Esophagus (tissue), 2 donors: Measurements from ENCODE around the gene CXCR5. TPM values are rescaled to one million over a fixed set of nuclear protein-coding genes. Genes with fewer than 3 reads are reported as not detected.

Experiments
- H3K27ac ChIP-seq, 2 donors: one replicate each; pipeline ENCODE4 v1.5.1; 2013; ENCODE audit warnings: low read depth in 2 of 2, mild to moderate bottlenecking in 2 of 2, inconsistent platforms in 1 of 2, low read length in 1 of 2, moderate library complexity in 1 of 2
- H3K27me3 ChIP-seq, 2 donors: one replicate each; pipeline ENCODE4 v1.6.1; 2013; ENCODE audit warnings: low read length in 2 of 2, control low read depth in 1 of 2, mild to moderate bottlenecking in 1 of 2; ENCODE audit not compliant: insufficient read depth in 2 of 2, control insufficient read depth in 1 of 2
- H3K36me3 ChIP-seq, 2 donors: one replicate each; pipeline ENCODE4 v1.6.1; 2013; ENCODE audit warnings: low read length in 1 of 2; ENCODE audit not compliant: control insufficient read depth in 2 of 2, insufficient read depth in 2 of 2
- H3K4me1 ChIP-seq, 2 donors: one replicate each; pipeline ENCODE4 v1.6.1; 2013; ENCODE audit warnings: low read length in 1 of 2; ENCODE audit not compliant: control insufficient read depth in 2 of 2, insufficient read depth in 2 of 2
- H3K4me3 ChIP-seq, 2 donors: one replicate each; pipeline ENCODE4 v1.5.1; 2013; ENCODE audit warnings: low read length in 2 of 2, mild to moderate bottlenecking in 2 of 2, low read depth in 1 of 2, moderate library complexity in 1 of 2
- H3K9me3 ChIP-seq, 2 donors: one replicate each; pipeline ENCODE4 v1.6.1; 2013; ENCODE audit warnings: mild to moderate bottlenecking in 2 of 2, low read depth in 1 of 2, low read length in 1 of 2, moderate library complexity in 1 of 2; ENCODE audit not compliant: control insufficient read depth in 2 of 2, insufficient read depth in 1 of 2
- WGBS, 2 donors: extraction: QIAGEN DNeasy Blood & Tissue Kit; methylation state at CpG; one replicate each; pipeline ENCODE4 v1.1.7; 2013; 5-methylcytosine and 5-hydroxymethylcytosine counted together
- polyA plus RNA-seq, 2 donors: library from polyadenylated mRNA; stranded (reverse); fragments of 200-250 nt; gene quantifications; one replicate each; pipeline ENCODE4 v1.2.3, GENCODE V29; 2013
- donor health status: healthy with polysubstance abuse.
- donor health status: Bipolar disorder and iron deficiency.

CXCR5 gene
- polyA plus RNA-seq, 2 donors = 0.11 to 0.18 TPM

DNA sequence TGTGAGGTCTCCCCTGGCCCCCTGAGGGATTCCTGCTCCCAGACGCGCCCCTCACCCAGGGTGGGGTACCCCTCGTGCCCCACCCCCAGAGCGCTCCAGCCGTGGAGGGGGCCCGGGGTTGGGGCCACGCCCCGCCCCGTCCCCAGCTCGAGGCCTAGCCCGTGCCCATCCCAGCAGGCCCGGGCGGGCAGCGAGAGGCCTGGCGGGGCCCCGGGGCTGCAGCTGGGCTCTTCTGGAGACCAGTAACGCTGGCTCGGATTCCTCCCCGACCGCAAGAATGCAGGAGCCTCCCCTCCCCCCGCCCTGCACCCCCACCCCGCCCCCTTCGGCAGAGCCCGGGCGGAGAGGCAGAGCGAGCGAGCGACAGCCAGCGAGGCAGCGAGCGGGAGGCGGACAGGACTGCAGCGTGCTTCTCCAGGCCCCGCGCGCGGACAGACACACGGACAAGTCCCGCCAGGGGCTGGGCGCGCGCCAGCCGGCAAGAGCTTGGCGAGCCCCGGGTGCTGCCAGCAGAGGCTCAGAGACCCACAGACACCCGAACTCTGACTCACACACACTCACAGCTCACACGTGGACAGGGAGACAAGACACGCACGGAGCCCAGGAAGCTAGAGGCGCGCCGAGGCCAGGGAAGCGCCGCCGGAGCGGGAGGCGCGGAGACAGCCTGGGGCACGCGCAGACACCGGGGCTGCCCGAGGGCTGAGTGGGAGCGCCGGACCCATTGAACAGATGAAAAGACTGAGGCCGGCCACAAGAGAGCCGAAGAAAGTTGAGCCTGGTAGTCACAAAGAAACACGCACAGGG is 26.8 kb downstream of the CXCR5 start:
- peak overlapping the region; percentile 30 to 35 for H3K4me3 ChIP-seq
- WGBS, 2 donors = 7 to 14% methylated on average over 53 to 67 of the region's 67 CpGs
- H3K4me1 ChIP-seq = peaks cover 24 to 57% of the 10 kb centered on the region in 2 donors
- peak overlapping the region; percentile 98 to 99 for H3K27ac ChIP-seq
- H3K9me3 ChIP-seq = no peaks in the 10 kb centered on the region
- H3K36me3 ChIP-seq = peaks cover 0 to 8% of the 10 kb centered on the region in 2 donors
- no peaks in the 10 kb centered on the region for H3K27me3 ChIP-seq

DNA sequence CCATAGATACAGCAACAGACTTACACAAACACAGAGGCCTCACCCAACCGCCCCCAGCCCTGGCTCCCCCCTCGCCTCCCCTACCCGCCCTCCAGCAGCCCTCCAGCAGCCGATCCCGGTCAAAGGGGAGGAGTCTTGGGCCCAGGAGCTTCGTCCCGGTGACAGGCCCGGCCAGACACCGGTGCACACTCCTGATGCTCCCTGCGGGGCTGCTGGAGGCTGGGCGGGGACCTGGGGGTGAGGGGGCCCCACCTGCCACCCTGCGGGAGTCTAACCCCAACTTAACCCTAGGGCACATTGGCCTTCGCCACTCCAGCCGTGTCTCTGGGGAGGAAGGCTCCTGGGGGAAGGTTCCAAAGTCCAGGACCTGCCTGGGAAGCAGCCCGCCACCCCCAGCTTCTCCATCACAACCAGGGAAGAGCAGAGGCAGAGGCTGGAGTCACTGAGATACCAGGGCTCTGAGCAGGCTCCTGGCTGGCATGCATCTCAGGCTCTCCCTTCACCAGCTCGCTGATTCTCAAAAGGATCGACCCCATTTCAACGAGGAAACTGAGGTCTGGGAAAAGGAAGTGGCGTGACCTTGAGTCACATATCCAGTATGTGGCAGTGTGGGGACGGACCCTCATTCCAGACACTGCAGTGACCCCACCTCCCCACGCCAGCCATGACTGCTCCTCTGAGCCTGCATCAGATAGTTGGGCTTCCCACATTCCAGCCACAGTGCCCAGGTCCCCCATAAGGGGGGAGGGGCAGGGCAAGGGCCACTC is 27.6 kb downstream of the CXCR5 start:
- H3K9me3 ChIP-seq = no peaks in the 10 kb centered on the region
- peaks cover 25 to 64% of the 10 kb centered on the region in 2 donors for H3K4me1 ChIP-seq
- peaks cover 0 to 7% of the 10 kb centered on the region in 2 donors for H3K36me3 ChIP-seq
- H3K27me3 ChIP-seq = no peaks in the 10 kb centered on the region
- H3K27ac ChIP-seq = peak overlapping the region; percentile 98 to 99
- peak overlapping the region; percentile 26 to 30 for H3K4me3 ChIP-seq
- WGBS, 2 donors = 15 to 19% methylated on average over 19 to 21 of the region's 21 CpGs

- 16 to 18% methylated on average over 23 of the region's 23 CpGs for WGBS, 2 donors
- H3K4me3 ChIP-seq = peak overlapping the region in 1 of 2 donors; percentile 25
Measured at GRCh38 chr11:118911880-118912741, 28.4 kb downstream of the CXCR5 start.

DNA sequence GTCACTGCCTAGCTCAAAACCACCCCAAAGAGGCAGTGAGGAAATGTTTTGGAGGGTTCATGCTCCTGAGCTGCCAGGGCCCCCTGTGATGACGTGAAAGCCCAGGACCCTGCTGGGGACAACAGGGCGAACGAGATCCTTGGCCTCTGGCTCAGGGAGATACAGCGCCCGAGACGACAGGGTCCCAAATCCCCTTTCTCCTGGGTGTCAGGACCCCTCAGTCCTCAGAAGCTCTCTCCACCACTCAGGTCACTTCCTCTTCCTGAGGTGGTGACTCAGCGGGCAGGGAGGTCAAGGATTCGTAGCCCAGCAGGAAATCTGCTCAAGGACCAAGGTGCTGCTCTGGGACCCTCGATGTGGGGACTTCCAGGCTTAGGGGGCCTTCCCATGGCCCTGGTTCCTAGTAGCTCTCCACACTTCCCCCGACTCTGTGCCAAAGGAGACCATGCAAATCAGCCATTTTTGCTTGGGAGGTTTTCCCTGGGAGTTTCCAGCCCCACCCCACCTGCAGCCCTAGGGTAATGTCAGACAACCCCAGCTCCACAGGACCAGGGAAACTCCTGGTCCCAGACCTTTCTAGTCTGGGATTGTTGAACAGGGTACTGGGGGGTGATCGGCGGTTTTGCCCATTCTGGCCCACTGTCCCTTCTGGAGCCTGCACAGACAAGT is 29.2 kb downstream of the CXCR5 start:
- WGBS, 2 donors = 20 to 26% methylated on average over 12 of the region's 12 CpGs
- H3K4me3 ChIP-seq = no peak overlapping the region
- peak overlapping the region; percentile 98 to 99 for H3K27ac ChIP-seq
- H3K4me1 ChIP-seq = peaks cover 29 to 68% of the 10 kb centered on the region in 2 donors
- H3K9me3 ChIP-seq = no peaks in the 10 kb centered on the region
- no peaks in the 10 kb centered on the region for H3K27me3 ChIP-seq
- H3K36me3 ChIP-seq = peaks cover 0 to 3% of the 10 kb centered on the region in 2 donors

More at GRCh38 chr11:118911880-118912741, 28.4 kb downstream of the CXCR5 start:
- Histone ChIP-seq H3K9me3 (no peaks in the 10 kb centered on the region), H3K27me3 (no peaks in the 10 kb centered on the region), H3K36me3 (peaks cover 0 to 7% of the 10 kb centered on the region in 2 donors), H3K27ac (peak overlapping the region; percentile 98 to 99), H3K4me1 (peaks cover 25 to 71% of the 10 kb centered on the region in 2 donors)

DNA sequence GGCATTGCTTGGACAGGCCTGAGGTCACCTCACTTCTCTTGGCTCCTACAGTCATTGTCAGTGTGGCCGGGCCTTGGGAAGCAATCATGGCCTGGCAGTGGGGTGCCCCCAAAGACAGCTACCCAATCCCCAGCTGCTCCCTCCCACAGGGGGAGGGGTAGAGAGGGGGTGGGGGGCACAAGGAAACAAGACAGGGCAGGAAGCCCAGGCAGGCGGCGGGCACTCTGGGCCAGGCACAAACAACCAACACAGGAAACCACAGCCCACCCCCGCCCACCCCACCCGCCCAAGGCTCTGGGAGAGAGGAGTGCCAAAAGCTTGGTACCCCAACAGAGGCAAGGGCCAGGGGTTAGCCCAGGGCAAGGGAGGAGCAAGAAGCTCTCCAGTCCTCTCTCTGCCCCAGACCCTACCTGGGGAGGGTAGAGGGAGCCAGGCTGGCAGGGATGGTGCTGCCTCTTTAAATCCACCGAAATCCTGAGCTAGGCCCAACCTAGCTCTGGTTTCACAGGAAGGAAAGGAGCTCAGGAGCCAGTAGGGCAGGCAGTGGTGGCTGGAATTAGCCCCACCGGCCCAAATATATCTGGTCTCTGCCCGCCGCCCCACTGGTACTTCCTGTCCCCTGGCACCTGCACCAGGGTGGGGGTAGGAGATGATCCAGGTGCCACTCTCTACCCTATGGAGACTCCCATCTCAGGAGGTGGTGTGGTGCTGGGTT is 29.9 kb downstream of the CXCR5 start:
- Histone ChIP-seq H3K4me1 (peaks cover 31 to 72% of the 10 kb centered on the region in 2 donors), H3K36me3 (no peaks in the 10 kb centered on the region), H3K4me3 (no peak overlapping the region), H3K27me3 (no peaks in the 10 kb centered on the region), H3K9me3 (no peaks in the 10 kb centered on the region), H3K27ac (peak overlapping the region; percentile 98 to 99)
- 15 to 21% methylated on average over 8 to 9 of the region's 9 CpGs for WGBS, 2 donors

DNA sequence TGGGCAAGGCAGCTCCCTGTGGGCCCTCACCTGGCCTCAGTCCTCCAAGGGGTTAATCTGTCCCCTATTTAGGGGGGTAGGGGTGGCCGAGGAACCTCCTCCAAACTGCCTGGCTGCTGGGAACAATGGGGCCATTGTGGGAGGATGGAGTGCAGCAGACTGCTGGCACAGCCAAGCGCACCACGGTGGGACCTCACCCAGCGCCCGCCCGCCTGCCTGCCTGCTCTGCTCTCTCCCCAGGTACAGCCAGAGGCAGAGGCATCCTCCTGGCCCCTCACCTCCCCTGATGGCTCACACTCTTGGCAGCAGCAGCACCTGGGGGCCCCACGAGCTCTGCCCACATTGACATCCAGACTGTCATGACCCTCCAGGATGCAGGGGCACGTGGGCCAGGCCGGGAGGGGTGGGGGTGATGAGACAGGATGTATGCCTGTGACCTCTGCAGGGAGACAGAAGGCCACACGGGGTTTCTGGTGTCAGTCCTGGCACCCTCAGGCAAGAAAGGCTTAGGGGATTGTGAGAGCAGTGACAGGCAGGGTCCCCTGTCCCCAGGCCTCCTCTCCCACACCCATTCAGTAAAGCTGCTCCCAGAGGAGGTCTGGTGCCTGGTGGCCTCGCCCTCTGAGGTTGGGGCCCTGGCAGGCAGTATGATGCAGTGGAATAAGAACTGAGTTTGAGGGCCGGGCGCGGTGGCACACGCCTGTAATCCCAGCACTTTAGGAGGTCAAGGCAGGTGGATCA is 30.7 kb downstream of the CXCR5 start:
- WGBS, 2 donors = 18 to 20% methylated on average over 11 to 15 of the region's 15 CpGs
- Histone ChIP-seq H3K36me3 (no peaks in the 10 kb centered on the region), H3K4me3 (no peak overlapping the region), H3K9me3 (no peaks in the 10 kb centered on the region), H3K27ac (peak overlapping the region; percentile 98 to 99), H3K4me1 (peaks cover 33 to 77% of the 10 kb centered on the region in 2 donors), H3K27me3 (no peaks in the 10 kb centered on the region)

DNA sequence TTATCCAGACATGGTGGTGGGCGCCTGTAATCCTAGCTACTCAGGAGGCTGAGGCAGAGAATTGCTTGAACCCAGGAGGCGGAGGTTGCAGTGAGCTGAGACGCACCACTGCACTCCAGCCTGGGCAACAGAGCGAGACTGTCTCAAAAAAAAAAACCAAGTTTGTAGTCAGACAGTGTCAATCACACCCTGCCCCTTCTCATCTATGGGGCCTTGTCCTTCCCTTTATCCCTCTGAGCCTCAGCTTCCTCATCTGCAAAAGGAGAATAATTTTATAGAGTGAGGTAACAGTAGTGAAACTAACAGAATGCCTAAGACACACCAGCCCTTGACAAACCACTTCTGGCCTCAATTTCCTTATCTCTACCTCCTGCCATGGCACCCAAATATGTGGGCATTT is 31.3 kb downstream of the CXCR5 start:
- H3K27ac ChIP-seq = peak overlapping the region; percentile 98 to 99
- no peaks in the 10 kb centered on the region for H3K27me3 ChIP-seq
- H3K36me3 ChIP-seq = no peaks in the 10 kb centered on the region
- 71 to 74% methylated on average over 4 of the region's 4 CpGs for WGBS, 2 donors
- peaks cover 37 to 77% of the 10 kb centered on the region in 2 donors for H3K4me1 ChIP-seq
- H3K9me3 ChIP-seq = no peaks in the 10 kb centered on the region
- no peak overlapping the region for H3K4me3 ChIP-seq

DNA sequence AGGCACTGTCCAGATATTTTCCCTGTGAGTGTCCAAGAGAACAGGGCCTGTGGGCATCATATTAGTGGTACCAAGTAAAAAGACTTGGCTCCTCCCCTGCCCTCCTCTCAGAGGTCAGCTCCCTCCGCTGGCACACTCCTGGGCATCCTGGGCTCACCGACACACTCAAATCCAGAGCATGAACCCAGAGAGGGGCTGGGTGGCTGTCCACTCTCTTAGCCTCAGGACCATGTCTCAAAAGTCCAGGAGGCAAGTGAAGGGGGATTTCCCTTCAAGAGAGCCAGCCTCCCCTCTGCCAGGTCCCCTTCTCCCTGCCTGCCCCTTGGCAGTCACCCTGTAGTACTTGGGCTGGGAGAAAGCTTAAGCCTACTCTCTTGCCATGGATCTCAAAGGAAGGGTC is 31.7 kb downstream of the CXCR5 start:
- WGBS, 2 donors = 72 to 74% methylated on average over 2 of the region's 2 CpGs
- Histone ChIP-seq H3K36me3 (no peaks in the 10 kb centered on the region), H3K4me3 (no peak overlapping the region), H3K4me1 (peaks cover 37 to 78% of the 10 kb centered on the region in 2 donors), H3K27me3 (no peaks in the 10 kb centered on the region), H3K9me3 (no peaks in the 10 kb centered on the region), H3K27ac (peak overlapping the region; percentile 98 to 99)
